Right atrium auricular region (tissue), 2 donors: ENCODE results near the gene CDYL. TPM values are rescaled to one million over a fixed set of nuclear protein-coding genes. Genes with fewer than 3 reads are reported as not detected.

Source experiments
- DNase-seq: peaks from one replicate; pipeline ENCODE4 v3.0.0-alpha.2; 2019; ENCODE audit warnings: low spot score
- H3K27ac ChIP-seq, 2 donors: fragments of 200-600 bp; sonication (generic); 1 replicate in 1 of 2; 2 replicates in 1 of 2; pipeline ENCODE4 v1.5.1; 2016 to 2019
- H3K27me3 ChIP-seq, 2 donors: fragments of 200-600 bp; sonication (generic); one replicate each; pipeline versions ENCODE4 v1.5.1 to v1.6.0; 2017 to 2019
- H3K36me3 ChIP-seq: fragments of 200-600 bp; sonication (generic); one replicate; pipeline ENCODE4 v1.5.1; 2016
- H3K4me1 ChIP-seq, 2 donors: fragments of 200-600 bp; sonication (generic); one replicate each; pipeline versions ENCODE4 v1.5.1 to v1.6.0; 2017 to 2019
- H3K4me3 ChIP-seq, 2 donors: fragments of 200-600 bp; sonication (generic); 1 replicate in 1 of 2; 2 replicates in 1 of 2; pipeline ENCODE4 v1.5.1; 2017 to 2019; ENCODE audit warnings: mild to moderate bottlenecking in 1 of 2, moderate library complexity in 1 of 2
- H3K9me3 ChIP-seq, 2 donors: fragments of 200-600 bp; sonication (generic); one replicate each; pipeline ENCODE4 v1.5.1; 2019
- CTCF ChIP-seq, 2 donors: fragments of 200-600 bp; sonication (generic); IDR thresholded peaks; one replicate each; pipeline ENCODE4 v1.5.1; 2019; ENCODE audit warnings: antibody characterized with exemption in 2 of 2
- total RNA-seq, 2 donors: library from RNA; depleted of rRNA; stranded (reverse); fragments of >200 nt; gene quantifications; one replicate each; pipeline ENCODE4 v1.1.0, GENCODE V29; 2016

CDYL gene
- total RNA-seq, 2 donors from 2014 or later, result 23.7 to 28.9 TPM

- Histone ChIP-seq H3K4me3 (no peak overlapping the region), H3K27ac (no peak overlapping the region), H3K36me3 (peaks cover 9% of the 10 kb centered on the region), H3K9me3 (no peaks in the 10 kb centered on the region), H3K4me1 (peaks cover 0 to 4% of the 10 kb centered on the region in 2 donors), H3K27me3 (no peaks in the 10 kb centered on the region)
- no peak for TF ChIP-seq CTCF (IDR thresholded peaks at IDR 0.05)
- no peak for DNase-seq
Observed at GRCh38 chr6:4947716-4948115, 171.5 kb downstream of the CDYL start.

- H3K4me1 ChIP-seq, result no peaks in the 10 kb centered on the region
- no peak overlapping the region for H3K27ac ChIP-seq
- TF ChIP-seq CTCF (IDR thresholded peaks at IDR 0.05), result no peak
- DNase-seq, result peak; percentile 49
- no peaks in the 10 kb centered on the region for H3K9me3 ChIP-seq
- H3K4me3 ChIP-seq, result no peak overlapping the region
- no peaks in the 10 kb centered on the region for H3K27me3 ChIP-seq
- peaks cover 17% of the 10 kb centered on the region for H3K36me3 ChIP-seq
Observed at GRCh38 chr6:4948781-4949450, 172.7 kb downstream of the CDYL start.

GRCh38 chr6:4950076-4950475 is 173.9 kb downstream of the CDYL start:
- DNase-seq, result no peak
- TF ChIP-seq CTCF (IDR thresholded peaks at IDR 0.05), result no peak
- no peak overlapping the region for H3K4me3 ChIP-seq
- no peaks in the 10 kb centered on the region for H3K4me1 ChIP-seq
- peaks cover 22% of the 10 kb centered on the region for H3K36me3 ChIP-seq
- no peaks in the 10 kb centered on the region for H3K27me3 ChIP-seq
- no peak overlapping the region for H3K27ac ChIP-seq
- H3K9me3 ChIP-seq, result no peaks in the 10 kb centered on the region

GRCh38 chr6:4950836-4951533 is 174.8 kb downstream of the CDYL start:
- H3K27me3 ChIP-seq, result no peaks in the 10 kb centered on the region
- no peak for TF ChIP-seq CTCF (IDR thresholded peaks at IDR 0.05)
- no peak overlapping the region for H3K4me3 ChIP-seq
- H3K9me3 ChIP-seq, result no peaks in the 10 kb centered on the region
- no peak overlapping the region for H3K27ac ChIP-seq
- DNase-seq, result peak; percentile 34
- no peaks in the 10 kb centered on the region for H3K4me1 ChIP-seq
- peaks cover 22% of the 10 kb centered on the region for H3K36me3 ChIP-seq

GRCh38 chr6:4953440-4953839 is 177.2 kb downstream of the CDYL start:
- TF ChIP-seq CTCF (IDR thresholded peaks at IDR 0.05), result no peak

More at GRCh38 chr6:4953440-4953839, 177.2 kb downstream of the CDYL start:
- H3K27ac ChIP-seq, result no peak overlapping the region
- H3K36me3 ChIP-seq, result peaks cover 22% of the 10 kb centered on the region
- peak; percentile 11 for DNase-seq
- no peak overlapping the region for H3K4me3 ChIP-seq
- H3K9me3 ChIP-seq, result no peaks in the 10 kb centered on the region
- H3K27me3 ChIP-seq, result no peaks in the 10 kb centered on the region
- H3K4me1 ChIP-seq, result no peaks in the 10 kb centered on the region
